Testis (tissue), 3 donors: ENCODE measurements around the gene RCL1. TPM values are rescaled to one million over a fixed set of nuclear protein-coding genes. Genes with fewer than 3 reads are reported as not detected.
A peak's percentile ranks its signal among the peaks of the same experiment; 100 is the strongest.

ENCODE experiments used
- DNase-seq: peaks from one replicate; pipeline ENCODE4 v3.0.0-alpha.2; 2019
- H3K27ac ChIP-seq, 2 donors: fragments of 200-600 bp; sonication (generic); one replicate each; pipeline ENCODE4 v1.5.1; 2019
- H3K27me3 ChIP-seq: fragments of 200-600 bp; sonication (generic); one replicate; pipeline ENCODE4 v1.5.1; 2019
- H3K36me3 ChIP-seq: fragments of 200-600 bp; sonication (generic); one replicate; pipeline ENCODE4 v1.5.1; 2017; ENCODE audit warnings: low read depth; ENCODE audit errors: missing control alignments
- H3K4me1 ChIP-seq: fragments of 200-600 bp; sonication (generic); one replicate; pipeline ENCODE4 v1.5.1; 2019
- H3K4me3 ChIP-seq, 2 donors: fragments of 200-600 bp; sonication (generic); one replicate each; pipeline ENCODE4 v1.5.1; 2017 to 2019
- H3K9me3 ChIP-seq: fragments of 200-600 bp; sonication (generic); one replicate; pipeline ENCODE4 v1.5.1; 2017
- POLR2A ChIP-seq: fragments of 450-650 bp; IDR thresholded peaks from one replicate; pipeline ENCODE4 v1.6.1; 2017; ENCODE audit warnings: antibody characterized with exemption, mild to moderate bottlenecking, moderate library complexity
- WGBS, 2 donors: methylation state at CpG; one replicate each; pipeline ENCODE4 v1.1.5; 2018; 5-methylcytosine and 5-hydroxymethylcytosine counted together
- intact Hi-C: fragments of 100-400 bp; cut with DNase I; formaldehyde crosslinking; loops from one replicate; pipeline ENCODE4 v1.15.1; 2023; ENCODE audit warnings: low total_unique reads
- polyA plus RNA-seq: library from polyadenylated mRNA; stranded (reverse); fragments of 350-450 nt; fragmentation: Illumina TruSeq; extraction: RNeasy Lipid Tissue Mini Kit (QIAGEN cat#74804); gene quantifications from one replicate; pipeline ENCODE4 v1.2.3, GENCODE V29; 2014; ENCODE audit warnings: low read depth, low replicate concordance; ENCODE audit not compliant: insufficient read depth
- total RNA-seq, 2 donors: library from RNA; depleted of rRNA; stranded (reverse); fragments of >200 nt; gene quantifications; one replicate each; pipeline ENCODE4 v1.2.3, GENCODE V29; 2016
- TF ChIP-seq, protein P1 (sequence below), 3 experiments: fragments of 450-650 bp in 2 of 3; fragments of 200-600 bp in 1 of 3; sonication (generic) in 1 of 3; IDR thresholded peaks; one replicate each; pipeline ENCODE4 v1.5.1; 2016 to 2019; ENCODE audit warnings: antibody characterized with exemption in 3 of 3, mild to moderate bottlenecking in 2 of 3, moderate library complexity in 1 of 3

RCL1 gene
- total and polyA plus RNA-seq, 3 donors from 2014 or later: 27.2 to 37.9 (median 28.9) TPM

GRCh38 chr9:4804531-4805016 lies 11.8 kb downstream of the RCL1 start:
- H3K4me1 ChIP-seq: peaks cover 10% of the 10 kb centered on the region
- TF ChIP-seq, protein P1, sequence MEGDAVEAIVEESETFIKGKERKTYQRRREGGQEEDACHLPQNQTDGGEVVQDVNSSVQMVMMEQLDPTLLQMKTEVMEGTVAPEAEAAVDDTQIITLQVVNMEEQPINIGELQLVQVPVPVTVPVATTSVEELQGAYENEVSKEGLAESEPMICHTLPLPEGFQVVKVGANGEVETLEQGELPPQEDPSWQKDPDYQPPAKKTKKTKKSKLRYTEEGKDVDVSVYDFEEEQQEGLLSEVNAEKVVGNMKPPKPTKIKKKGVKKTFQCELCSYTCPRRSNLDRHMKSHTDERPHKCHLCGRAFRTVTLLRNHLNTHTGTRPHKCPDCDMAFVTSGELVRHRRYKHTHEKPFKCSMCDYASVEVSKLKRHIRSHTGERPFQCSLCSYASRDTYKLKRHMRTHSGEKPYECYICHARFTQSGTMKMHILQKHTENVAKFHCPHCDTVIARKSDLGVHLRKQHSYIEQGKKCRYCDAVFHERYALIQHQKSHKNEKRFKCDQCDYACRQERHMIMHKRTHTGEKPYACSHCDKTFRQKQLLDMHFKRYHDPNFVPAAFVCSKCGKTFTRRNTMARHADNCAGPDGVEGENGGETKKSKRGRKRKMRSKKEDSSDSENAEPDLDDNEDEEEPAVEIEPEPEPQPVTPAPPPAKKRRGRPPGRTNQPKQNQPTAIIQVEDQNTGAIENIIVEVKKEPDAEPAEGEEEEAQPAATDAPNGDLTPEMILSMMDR (IDR thresholded peaks at IDR 0.05): no peak
- TF ChIP-seq POLR2A: no peak
- WGBS, 2 donors: 81 to 90% methylated on average over 4 to 24 of the region's 28 CpGs
- no peaks in the 10 kb centered on the region for H3K27me3 ChIP-seq
- peak overlapping the region in 1 of 2 donors; percentile 34 for H3K27ac ChIP-seq
- H3K4me3 ChIP-seq: no peak overlapping the region
- H3K36me3 ChIP-seq: no peaks in the 10 kb centered on the region
- no peak for DNase-seq
- H3K9me3 ChIP-seq: no peaks in the 10 kb centered on the region
- intact Hi-C loops: no loop called here

GRCh38 chr9:4805191-4805918 lies 12.6 kb downstream of the RCL1 start:
- DNase-seq: no peak
- Histone ChIP-seq H3K9me3 (no peaks in the 10 kb centered on the region), H3K36me3 (no peaks in the 10 kb centered on the region), H3K4me3 (no peak overlapping the region), H3K4me1 (peaks cover 10% of the 10 kb centered on the region), H3K27me3 (no peaks in the 10 kb centered on the region), H3K27ac (no peak overlapping the region)
- intact Hi-C loops: no loop called here
- 73 to 85% methylated on average over 3 of the region's 3 CpGs for WGBS, 2 donors
- TF ChIP-seq POLR2A: no peak
- TF ChIP-seq, protein P1 (IDR thresholded peaks at IDR 0.05): no peak

GRCh38 chr9:4810565-4810964 lies 17.8 kb downstream of the RCL1 start:
- DNase-seq: no peak
- 90 to 91% methylated on average over 1 of the region's 1 CpG for WGBS, 2 donors
- H3K27me3 ChIP-seq: no peaks in the 10 kb centered on the region
- no peaks in the 10 kb centered on the region for H3K36me3 ChIP-seq
- H3K9me3 ChIP-seq: no peaks in the 10 kb centered on the region
- no peaks in the 10 kb centered on the region for H3K4me1 ChIP-seq
- TF ChIP-seq POLR2A: no peak
- TF ChIP-seq, protein P1 (IDR thresholded peaks at IDR 0.05): no peak
- no peak overlapping the region for H3K4me3 ChIP-seq
- H3K27ac ChIP-seq: no peak overlapping the region
- intact Hi-C loops: no loop called here

- no peaks in the 10 kb centered on the region for H3K4me1 ChIP-seq
- H3K4me3 ChIP-seq: no peak overlapping the region
- no peaks in the 10 kb centered on the region for H3K27me3 ChIP-seq
- intact Hi-C loops: no loop called here
- H3K27ac ChIP-seq: no peak overlapping the region
- no peaks in the 10 kb centered on the region for H3K36me3 ChIP-seq
- DNase-seq: no peak
- TF ChIP-seq POLR2A: no peak
- TF ChIP-seq, protein P1 (IDR thresholded peaks at IDR 0.05): no peak
- H3K9me3 ChIP-seq: no peaks in the 10 kb centered on the region
Measured at GRCh38 chr9:4811824-4812223, 19.1 kb downstream of the RCL1 start.

DNA sequence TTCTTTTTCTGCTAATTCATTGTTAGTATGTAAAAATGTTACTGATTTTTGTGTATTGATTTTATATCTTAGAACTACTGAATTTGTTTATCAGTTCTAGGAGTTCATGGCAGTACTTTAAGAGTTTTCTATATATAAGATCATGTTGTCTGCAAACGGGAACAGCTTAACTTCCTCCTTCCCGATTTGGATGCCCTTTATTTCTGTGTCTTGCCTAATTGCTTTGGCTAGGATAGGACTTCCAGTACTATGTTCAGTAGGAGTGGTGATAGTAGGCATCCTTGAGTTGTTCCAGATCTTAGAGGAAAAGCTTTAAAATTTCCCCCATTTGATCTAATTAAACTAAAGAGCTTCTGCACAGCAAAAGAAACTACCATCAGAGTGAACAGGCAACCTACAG lies 20.1 kb downstream of the RCL1 start:
- Histone ChIP-seq H3K27ac (no peak overlapping the region), H3K4me3 (no peak overlapping the region), H3K4me1 (no peaks in the 10 kb centered on the region), H3K36me3 (no peaks in the 10 kb centered on the region), H3K27me3 (no peaks in the 10 kb centered on the region), H3K9me3 (no peaks in the 10 kb centered on the region)
- 63 to 73% methylated on average over 2 of the region's 2 CpGs for WGBS, 2 donors
- DNase-seq: no peak
- intact Hi-C loops: no loop called here
- TF ChIP-seq, protein P1 (IDR thresholded peaks at IDR 0.05): no peak
- TF ChIP-seq POLR2A: no peak
